Ishikawa (cell line): ENCODE results near the gene NPC1.

ENCODE experiments used
- CEBPB ChIP-seq: IDR thresholded peaks from 2 replicates; pipeline ENCODE4 v1.6.1; 2012
- CREB1 ChIP-seq: IDR thresholded peaks from 2 replicates; pipeline ENCODE4 v1.6.1; 2012; ENCODE audit warnings: low read depth
- EGR1 ChIP-seq: IDR thresholded peaks from 2 replicates; pipeline ENCODE4 v1.6.1; 2012
- EP300 ChIP-seq: IDR thresholded peaks from 2 replicates; pipeline ENCODE4 v1.6.1; 2012; ENCODE audit warnings: borderline replicate concordance
- FOXM1 ChIP-seq: IDR thresholded peaks from 2 replicates; pipeline ENCODE4 v1.6.1; 2012; ENCODE audit warnings: low read depth, borderline replicate concordance
- MAX ChIP-seq: IDR thresholded peaks from 2 replicates; pipeline ENCODE4 v1.6.1; 2012
- NFIC ChIP-seq: IDR thresholded peaks from 2 replicates; pipeline ENCODE4 v1.6.1; 2012
- RAD21 ChIP-seq: IDR thresholded peaks from 2 replicates; pipeline ENCODE4 v1.6.1; 2012; ENCODE audit warnings: low read depth
- REST ChIP-seq: IDR thresholded peaks from 2 replicates; pipeline ENCODE4 v1.6.1; 2012; ENCODE audit warnings: low read depth, mild to moderate bottlenecking
- TAF1 ChIP-seq: IDR thresholded peaks from 2 replicates; pipeline ENCODE4 v1.6.1; 2012; ENCODE audit warnings: low read depth, mild to moderate bottlenecking
- TCF12 ChIP-seq: IDR thresholded peaks from 2 replicates; pipeline ENCODE4 v1.6.1; 2012; ENCODE audit warnings: low read depth
- TEAD4 ChIP-seq: IDR thresholded peaks from 2 replicates; pipeline ENCODE4 v1.6.1; 2012
- USF1 ChIP-seq: IDR thresholded peaks from 2 replicates; pipeline ENCODE4 v1.6.1; 2012
- YY1 ChIP-seq: IDR thresholded peaks from 2 replicates; pipeline ENCODE4 v1.6.1; 2012; ENCODE audit warnings: low read depth
- ZBTB7A ChIP-seq: IDR thresholded peaks from 2 replicates; pipeline ENCODE4 v1.6.1; 2012; ENCODE audit warnings: low read depth

Gene NPC1

GRCh38 chr18:23563377-23564043 is 22.8 kb downstream of the NPC1 start:
- TF ChIP-seq FOXM1 (no peak), CEBPB (no peak), REST (no peak), TEAD4 (no peak), RAD21 (no peak), USF1 (no peak), MAX (no peak), NFIC (no peak), ZBTB7A (no peak), TAF1 (no peak), EGR1 (no peak), CREB1 (no peak), EP300 (no peak), YY1 (no peak)

GRCh38 chr18:23560186-23560585 is 26.1 kb downstream of the NPC1 start:
- TF ChIP-seq TCF12 (no peak), EGR1 (no peak)

GRCh38 chr18:23556145-23556780 is 30.0 kb downstream of the NPC1 start:
- no peak for TF ChIP-seq NFIC
- no peak for TF ChIP-seq MAX
- no peak for TF ChIP-seq REST
- no peak for TF ChIP-seq USF1
- TF ChIP-seq TAF1 = no peak
- TF ChIP-seq CEBPB = no peak
- no peak for TF ChIP-seq TEAD4
- no peak for TF ChIP-seq YY1
- TF ChIP-seq RAD21 = no peak

GRCh38 chr18:23553887-23554286 is 32.4 kb downstream of the NPC1 start:
- TF ChIP-seq EGR1 = no peak
- no peak for TF ChIP-seq CEBPB
- TF ChIP-seq TEAD4 = no peak
- TF ChIP-seq RAD21 = no peak
- TF ChIP-seq YY1 = no peak
- TF ChIP-seq EP300 = no peak
- TF ChIP-seq CREB1 = no peak

GRCh38 chr18:23552505-23552904 is 33.8 kb downstream of the NPC1 start:
- TF ChIP-seq EGR1 = no peak
- TF ChIP-seq CREB1 = no peak
- TF ChIP-seq TCF12 = no peak
- no peak for TF ChIP-seq REST
- no peak for TF ChIP-seq YY1
- no peak for TF ChIP-seq USF1
- no peak for TF ChIP-seq TEAD4
- no peak for TF ChIP-seq FOXM1
- no peak for TF ChIP-seq RAD21
- no peak for TF ChIP-seq EP300
- no peak for TF ChIP-seq CEBPB
